ENCODE measurements around the gene LTB4R.

Gene LTB4R

GRCh38 chr14:24279301-24280186, 31.8 kb upstream of the LTB4R start:
- peak; percentile 32 for DNase-seq (ENCODE audit: low read depth)

- DNase-seq (ENCODE audit: low read depth): no peak
Measured at GRCh38 chr14:24280797-24281460, 30.4 kb upstream of the LTB4R start.

DNA sequence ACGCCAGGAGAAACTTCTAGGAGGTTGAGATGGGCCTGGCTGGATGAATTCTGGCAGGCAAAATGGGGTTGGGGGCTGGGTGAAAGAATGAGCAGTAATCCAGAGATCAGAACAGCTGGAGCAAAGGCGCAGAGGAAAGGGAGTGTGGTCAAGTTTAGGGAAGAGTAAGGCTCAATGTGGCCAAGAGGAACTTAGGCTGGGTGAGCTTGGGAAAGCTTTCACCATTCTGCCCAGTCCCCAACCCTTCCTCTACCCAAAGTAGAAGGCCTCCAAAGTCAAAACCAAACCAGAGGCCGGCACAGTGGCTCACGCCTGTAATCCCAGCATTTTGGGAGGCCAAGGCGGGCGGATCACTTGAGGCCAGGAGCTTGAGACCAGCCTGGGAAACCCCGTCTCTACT, 29.7 kb upstream of the LTB4R start:
- no peak for DNase-seq (ENCODE audit: low read depth)

DNA sequence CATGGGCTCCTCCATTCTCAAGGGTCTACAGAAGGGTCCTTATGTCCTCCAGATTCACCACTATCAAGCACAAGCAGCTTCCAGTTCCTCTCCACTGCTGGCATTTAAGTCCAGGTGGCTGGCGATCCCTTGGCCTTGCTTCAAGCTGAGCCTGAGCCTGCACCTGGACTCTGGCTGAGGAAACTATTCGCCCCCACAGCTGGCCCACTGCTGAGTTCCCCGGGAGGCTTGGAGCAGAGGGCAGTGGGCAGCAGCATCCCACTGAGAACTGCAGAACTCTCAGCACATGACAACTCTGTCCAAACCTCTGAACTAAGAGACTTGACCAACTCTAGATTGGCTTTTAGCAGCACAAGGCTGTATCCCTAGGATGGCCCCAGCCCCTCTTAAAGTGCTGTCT, 28.6 kb upstream of the LTB4R start:
- no peak for DNase-seq (ENCODE audit: low read depth)

DNA sequence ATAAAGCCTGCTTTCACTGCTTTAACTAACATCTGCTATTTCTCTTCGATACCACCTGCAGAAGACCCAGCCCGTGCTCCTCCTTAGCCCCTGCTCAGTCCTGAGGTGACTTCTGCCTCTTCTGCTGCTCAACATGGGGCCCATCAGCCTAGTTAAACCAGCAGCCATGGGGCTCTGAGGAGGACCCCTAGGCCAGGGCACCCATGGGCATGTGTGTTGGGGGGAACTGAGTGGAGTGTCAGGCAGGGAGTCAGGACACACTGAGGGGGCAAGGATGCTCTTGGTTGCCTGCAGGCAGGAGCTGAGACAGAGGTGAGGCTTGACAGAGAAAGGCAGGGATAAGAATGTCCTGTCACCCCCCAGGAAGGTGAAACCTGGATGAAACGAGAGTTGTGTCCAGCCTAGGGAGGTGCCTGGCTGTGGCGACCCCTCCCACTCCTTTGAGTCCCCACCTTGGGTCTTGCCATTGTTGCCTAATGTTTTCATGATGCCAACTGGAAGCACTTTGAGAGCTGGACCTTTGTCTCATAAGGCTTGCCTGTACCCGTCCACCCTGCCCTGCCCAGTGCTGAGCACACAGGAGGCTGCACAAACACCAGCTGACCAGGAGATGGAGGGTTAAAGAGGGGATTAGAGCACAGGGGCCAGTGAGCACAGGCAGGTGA, 27.4 kb upstream of the LTB4R start:
- no peak for DNase-seq (ENCODE audit: low read depth)

- DNase-seq (ENCODE audit: low read depth): no peak
Measured at GRCh38 chr14:24284501-24285035, 26.7 kb upstream of the LTB4R start.

- no peak for DNase-seq (ENCODE audit: low read depth)
Measured at GRCh38 chr14:24285351-24285750, 26.0 kb upstream of the LTB4R start.

DNA sequence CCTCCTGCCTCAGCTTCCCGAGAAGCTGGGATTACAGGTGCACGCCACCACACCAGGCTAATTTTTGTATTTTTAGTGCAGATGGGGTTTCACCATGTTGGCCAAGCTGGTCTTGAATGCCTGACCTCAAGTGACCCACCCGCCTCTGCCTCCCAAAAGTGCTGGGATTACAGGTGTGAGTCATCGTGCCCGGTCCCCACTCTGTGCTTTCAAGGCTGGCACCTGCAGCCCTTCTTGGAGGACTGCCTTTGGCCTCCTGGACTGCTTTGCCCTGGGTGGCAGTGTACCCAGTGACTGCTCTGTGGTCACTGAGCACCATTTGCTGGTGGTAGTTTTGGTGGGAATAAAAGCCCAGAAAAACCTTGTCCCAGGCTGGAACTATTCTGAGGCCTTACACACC, 24.3 kb upstream of the LTB4R start:
- no peak for DNase-seq (ENCODE audit: low read depth)

- no peak for DNase-seq (ENCODE audit: low read depth)
Measured at GRCh38 chr14:24289649-24290280, 21.5 kb upstream of the LTB4R start.

DNA sequence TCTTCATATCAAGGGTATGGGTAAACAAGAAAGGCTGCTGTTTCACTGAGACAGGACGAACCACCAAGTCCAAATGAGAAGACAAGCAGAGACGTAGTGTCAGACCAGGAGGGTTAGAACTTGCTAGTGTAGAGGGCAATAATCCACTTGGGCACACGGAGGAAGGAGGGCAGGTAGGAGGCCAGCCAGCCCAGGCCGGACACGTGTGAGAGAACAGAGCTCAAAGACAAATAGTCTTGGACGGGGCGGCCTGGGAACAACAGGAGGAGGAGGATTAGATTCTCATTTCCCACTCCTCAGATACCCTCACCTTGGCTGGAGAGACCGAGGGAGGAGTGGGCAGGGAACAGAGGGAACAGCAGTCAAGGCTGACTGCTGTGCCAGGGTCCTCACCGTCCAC, 20.6 kb upstream of the LTB4R start:
- DNase-seq (ENCODE audit: low read depth): no peak

DNA sequence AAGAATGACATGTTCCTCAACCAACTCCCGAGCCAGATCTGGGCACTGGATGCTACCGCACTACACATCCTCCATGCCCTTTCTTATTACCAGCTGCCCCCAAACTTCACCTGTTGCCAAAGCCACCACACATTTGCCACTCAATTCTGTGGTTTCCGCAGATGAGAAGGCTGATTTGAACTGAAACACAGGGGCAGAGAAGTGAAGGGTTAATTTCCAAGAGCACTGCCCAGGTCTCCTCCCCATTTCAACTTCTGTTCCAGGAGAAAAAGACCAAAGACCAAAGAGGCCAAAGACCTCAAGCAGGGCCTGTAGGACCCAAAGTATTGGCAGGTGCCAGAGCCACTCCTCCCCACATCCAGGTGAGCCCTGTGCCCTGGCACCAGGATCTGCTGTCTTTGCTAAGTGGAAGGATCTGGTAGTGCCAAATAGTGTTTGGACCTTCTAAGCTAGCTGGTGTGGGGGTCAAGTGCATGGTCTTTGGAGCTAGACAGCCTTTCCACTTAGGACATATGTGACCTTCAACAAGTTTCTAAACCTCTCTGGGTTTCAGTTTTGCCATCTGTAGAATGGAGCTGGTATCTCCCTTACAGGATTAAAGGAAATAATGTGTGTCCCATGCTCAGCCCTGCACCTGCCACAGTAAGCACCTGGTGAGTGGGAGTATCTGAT, 19.7 kb upstream of the LTB4R start:
- DNase-seq (ENCODE audit: low read depth): no peak

- DNase-seq (ENCODE audit: low read depth): no peak
Measured at GRCh38 chr14:24292118-24292807, 19.0 kb upstream of the LTB4R start.

DNA sequence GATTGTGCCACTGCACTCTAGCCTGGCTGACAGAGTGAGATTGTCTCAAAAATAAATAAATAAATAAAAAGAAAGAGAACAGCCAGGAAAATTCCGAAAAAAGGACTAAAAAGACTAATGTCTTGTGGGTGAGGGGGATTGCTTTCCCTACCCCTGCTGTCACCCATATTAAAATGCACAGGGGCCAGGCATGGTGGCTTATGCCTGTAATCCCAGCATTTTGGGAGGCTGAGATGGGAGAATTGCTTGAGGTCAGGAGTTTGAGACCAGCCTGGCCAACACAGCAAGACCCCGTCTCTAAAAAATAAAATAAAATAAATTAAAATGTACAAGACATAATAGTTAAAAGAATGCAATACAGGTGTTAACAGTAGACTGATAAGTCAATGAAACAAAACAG, 17.8 kb upstream of the LTB4R start:
- DNase-seq (ENCODE audit: low read depth): no peak

- peak; percentile 59 for DNase-seq (ENCODE audit: low read depth)
Measured at GRCh38 chr14:24296341-24297157, 14.8 kb upstream of the LTB4R start.

DNA sequence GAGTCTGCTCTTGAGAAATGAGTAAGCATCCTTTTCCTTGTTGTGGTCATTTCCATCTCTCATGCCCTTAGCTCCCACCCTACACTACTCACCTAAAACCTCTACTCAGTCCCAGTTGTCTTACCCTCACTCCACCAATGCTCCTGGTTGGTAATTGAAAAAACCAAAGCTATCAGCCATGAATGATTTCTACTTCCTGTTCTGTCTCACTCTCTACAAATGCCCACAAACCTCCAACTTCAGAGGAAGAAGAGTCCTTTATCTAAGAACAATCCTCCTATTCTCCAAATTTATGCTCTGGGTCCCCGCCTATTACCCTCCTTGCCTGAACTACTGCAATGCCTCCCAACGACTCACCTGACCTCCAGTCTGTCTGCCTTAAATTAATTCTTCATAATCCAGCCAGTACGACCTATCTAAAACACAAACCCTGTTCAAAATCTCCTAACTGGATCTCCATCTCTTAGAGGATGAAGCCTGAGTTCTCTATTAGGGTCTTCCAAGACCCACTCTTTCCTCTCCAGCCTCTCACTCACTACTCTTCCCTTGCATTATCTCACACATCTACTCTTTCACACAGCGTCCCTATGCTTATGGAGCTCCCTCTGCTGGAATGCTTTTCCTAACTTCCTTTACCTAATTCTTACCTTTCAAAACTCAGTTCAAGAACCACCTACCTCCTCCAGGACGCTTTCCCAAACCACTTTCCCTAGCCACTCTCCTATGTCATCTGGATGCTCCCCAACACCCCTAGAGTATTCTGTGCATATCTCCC, 13.9 kb upstream of the LTB4R start:
- DNase-seq (ENCODE audit: low read depth): no peak

GRCh38 chr14:24298892-24299254, 12.4 kb upstream of the LTB4R start:
- no peak for DNase-seq (ENCODE audit: low read depth)

DNA sequence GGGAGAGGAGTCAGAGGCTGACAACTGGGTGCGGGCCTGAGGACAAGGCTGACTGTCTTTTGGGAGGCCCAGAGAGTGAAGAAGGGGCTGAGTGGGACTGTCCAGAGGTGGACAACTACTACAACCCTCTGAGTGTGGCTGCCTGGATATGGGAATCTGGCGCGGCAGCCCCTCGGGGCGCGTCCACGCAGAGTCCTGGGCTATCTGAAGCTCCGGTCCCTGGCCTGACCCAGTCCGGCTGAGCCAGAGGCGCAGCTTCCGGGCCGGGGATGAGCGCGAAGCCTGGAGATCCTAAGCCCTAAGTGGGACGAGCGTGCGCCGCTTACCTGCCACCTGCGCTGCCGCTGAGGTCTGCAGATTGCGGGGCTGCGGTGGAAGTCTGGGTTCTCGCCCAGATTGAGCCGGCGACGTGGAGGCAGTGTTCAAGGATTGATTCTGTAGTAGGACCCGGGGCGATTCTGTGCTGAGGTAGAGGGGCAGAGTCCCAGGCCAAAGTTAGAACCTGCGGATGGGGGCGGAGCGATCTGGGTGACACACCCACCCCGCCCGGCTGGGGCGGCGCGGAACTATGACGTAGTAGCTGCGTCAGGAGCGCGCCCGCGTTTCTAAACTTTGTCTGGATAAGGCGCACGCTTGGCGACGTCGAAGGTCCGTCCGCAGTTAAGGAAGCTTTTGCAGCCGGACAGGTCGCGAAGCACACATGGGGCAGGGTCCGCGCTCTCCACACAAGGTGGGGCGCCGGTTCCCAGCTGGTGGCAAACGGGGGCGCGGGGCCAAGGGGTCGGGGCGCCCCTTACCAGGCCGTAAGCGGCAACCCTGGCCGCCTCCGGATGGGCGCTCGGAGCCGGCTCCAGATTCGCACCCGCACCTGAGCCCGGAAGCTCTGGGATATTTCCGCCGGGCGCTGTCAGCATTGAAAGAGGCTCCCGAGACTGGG, 11.8 kb upstream of the LTB4R start, which contains the start of the genes DHRS1 and NOP9:
Gene DHRS1, minus strand, starts transcription at position 526 of the 937 bp plus-strand sequence. CDS start 674 bp downstream, outside the sequence.
Gene NOP9, plus strand, starts transcription at position 596 of the 937 bp plus-strand sequence. Its CDS starts 105 bp downstream, at position 701.
- peak; percentile 88 for DNase-seq (ENCODE audit: low read depth)

All from activated T-helper 9 cell treated with anti-CD3 and anti-CD28 coated beads, Interleukin-2, amount 50 U/mL, for 16 hours (primary cell).